Left hindlimb (tissue), 1 donor: ENCODE data around the gene SSTR4.

Source experiments
- DNase-seq: peaks from one replicate; pipeline ENCODE4 v3.0.0-alpha.2; 2018

Gene SSTR4

GRCh38 chr20:23046431-23046830 lies 11.3 kb downstream of the SSTR4 start:
- no peak for DNase-seq

DNA sequence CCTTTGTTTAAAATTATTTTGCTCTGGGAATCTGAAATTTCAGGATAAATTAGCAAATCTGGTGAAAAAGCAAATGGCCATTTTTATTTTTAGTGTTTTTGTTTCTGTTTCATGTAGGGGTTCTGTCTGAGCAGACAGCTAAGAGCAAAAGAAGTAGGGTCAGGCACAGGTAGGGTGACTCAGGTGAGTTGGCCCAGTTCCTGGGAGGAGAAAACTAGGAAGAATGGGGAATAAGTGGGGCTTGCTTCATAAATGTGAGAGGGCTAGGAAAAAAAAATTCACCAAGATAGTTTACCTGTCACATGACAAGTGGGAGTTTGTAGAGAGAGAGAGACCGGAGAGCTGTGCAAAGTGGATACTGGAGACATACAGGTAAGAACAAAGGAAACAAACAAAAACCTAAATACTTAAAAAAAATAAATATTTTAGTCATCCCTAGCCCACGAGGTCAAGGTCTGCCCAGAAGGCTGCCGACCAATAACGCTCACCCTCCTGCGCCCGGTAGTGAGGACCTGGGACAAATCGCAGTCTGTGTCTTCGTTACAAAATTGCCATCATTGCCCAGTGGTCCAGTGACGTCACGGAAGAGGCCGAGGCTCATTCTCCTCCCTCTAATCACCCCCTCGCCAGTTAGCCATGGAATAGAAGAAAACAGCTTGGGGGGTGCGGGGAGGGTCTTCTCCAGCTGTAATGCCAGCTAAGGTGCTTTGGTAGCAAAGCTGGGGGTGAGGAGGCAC lies 12.1 kb downstream of the SSTR4 start:
- no peak for DNase-seq

DNA sequence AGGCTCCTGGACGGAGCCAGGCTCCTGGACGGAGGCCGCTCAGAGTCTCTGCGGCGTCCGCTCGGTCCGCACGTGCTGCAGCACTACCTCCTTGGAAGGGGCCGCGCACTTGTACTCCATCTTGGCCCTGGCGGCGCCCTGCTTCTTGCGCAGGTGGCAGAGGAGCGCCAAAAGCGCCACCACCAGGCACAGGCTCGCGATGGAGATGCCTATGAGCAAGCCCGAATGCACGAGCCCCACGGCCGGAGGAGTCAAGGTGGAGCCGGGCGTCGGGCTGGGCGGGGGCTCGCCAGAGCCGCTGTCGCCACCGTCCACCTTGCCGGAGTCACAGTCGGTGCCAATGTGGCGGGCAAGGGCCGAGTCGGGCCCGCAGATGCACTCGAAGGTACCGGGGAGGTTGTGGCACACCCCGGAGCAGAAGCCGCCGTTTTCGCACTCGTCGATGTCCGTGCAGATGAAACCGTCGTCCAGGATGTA lies 12.7 kb downstream of the SSTR4 start:
- no peak for DNase-seq

GRCh38 chr20:23048283-23049200 lies 13.4 kb downstream of the SSTR4 start:
- DNase-seq, result peak; percentile 51

DNA sequence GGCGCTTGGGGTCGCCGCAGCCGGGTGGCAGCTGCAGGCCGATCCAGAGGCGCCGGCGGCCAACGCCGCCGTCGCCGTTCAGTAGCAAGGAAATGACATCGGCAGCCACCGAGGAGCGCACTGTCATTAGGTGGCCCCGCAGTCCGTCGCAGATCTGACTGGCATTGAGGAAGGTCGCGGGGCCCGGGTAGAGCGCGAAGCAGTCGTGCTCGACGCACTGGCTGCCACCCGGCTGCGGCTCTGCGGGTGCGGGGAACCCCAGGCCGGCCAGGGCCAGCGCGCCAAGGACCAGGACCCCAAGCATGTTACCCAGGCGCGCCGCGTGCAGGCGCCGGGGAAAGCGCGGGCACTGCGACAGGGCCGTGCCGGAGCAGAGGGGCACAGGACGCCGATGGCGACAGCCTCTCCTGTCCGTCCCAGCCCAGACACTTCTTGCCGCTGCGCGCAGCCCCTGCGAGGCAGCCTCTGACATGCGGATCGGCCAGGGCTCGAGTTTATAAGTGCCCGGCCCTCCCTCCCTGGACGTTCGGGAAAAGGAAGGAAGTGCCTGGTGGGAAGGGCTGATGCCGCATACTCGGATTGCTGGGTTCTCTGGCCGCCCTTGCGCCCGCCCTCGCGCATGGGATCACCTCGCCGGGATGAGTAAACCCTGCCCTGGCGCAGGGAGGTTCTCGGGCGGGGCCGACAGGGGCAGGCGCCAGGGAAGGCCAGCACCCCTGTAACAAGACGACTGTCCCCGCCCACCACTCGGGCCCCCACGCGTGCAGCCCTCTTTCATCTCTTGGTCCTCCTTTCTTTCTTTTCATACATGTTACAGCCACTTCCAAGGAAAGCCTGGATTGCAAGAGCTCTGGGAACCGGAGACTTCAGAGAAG lies 14.3 kb downstream of the SSTR4 start, which contains the start of gene THBD:
THBD (minus strand) TSS at position 472 of the 875 bp plus-strand sequence; CDS start at position 304, 168 bp downstream.
- peak; percentile 76 for DNase-seq

- DNase-seq, result peak; percentile 57
Observed at GRCh38 chr20:23050076-23050838, 15.1 kb downstream of the SSTR4 start.

- DNase-seq, result peak; percentile 83
Observed at GRCh38 chr20:23050847-23051627, 15.9 kb downstream of the SSTR4 start.

- DNase-seq, result no peak
Observed at GRCh38 chr20:23052904-23053303, 17.8 kb downstream of the SSTR4 start.

DNA sequence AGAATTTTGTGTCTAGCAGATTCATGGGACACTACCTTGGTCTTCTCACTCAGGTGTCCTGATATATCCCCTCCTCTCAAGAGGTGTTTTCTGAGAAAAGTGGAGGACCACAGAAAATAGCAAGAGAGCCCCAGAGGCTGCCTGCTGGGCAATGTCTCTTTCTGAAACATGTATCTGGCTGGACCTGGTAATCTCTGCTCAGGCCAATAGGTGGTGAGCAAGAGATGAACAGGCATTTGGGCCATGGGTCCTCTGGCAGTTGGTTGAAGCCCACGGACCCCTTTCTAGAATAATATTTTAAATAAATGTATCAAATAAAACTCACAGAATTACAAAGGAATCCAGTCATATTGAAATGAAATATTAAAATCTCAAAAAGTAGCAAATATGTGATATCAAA lies 23.1 kb downstream of the SSTR4 start:
- no peak for DNase-seq

DNA sequence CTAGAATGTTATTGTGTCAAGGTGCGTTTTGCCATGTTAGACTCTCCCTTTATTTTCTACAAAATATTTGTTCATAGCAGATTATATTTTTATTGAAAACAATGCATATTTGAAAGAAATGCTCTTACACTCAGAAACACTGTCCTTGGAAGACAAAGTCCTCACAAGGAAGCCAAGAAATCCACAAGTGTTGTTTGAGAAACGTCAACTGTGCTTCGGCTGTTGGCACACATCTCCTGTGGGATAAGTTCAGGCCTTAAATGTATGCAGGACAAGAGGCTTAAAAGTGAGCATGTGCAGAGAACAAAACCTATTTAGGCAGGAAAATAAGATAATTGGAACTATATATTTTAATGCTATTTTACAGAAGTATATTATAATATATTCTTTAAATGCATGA lies 23.9 kb downstream of the SSTR4 start:
- no peak for DNase-seq

- DNase-seq, result no peak
Observed at GRCh38 chr20:23059846-23060245, 24.7 kb downstream of the SSTR4 start.

GRCh38 chr20:23060629-23061028 lies 25.5 kb downstream of the SSTR4 start:
- DNase-seq, result no peak

DNA sequence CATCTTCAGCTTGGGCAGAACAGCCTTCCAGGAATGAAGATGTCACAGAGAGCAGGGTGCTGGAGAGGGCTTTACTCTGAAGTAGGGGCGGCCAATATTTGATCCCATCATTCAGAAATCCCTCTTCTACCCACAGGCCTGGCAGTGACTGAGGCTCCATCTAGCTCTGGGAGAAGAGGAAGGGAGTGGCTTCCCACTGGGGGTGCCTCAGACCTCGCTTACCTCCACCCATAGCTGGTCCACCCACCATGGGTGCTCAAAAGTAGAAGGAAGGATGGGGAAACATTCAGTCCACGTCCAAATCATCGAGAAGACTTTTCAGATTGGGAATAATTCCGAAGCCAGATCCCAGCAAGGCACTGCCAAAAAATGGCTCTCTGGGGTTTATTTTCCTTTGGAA lies 26.1 kb downstream of the SSTR4 start:
- DNase-seq, result no peak

DNA sequence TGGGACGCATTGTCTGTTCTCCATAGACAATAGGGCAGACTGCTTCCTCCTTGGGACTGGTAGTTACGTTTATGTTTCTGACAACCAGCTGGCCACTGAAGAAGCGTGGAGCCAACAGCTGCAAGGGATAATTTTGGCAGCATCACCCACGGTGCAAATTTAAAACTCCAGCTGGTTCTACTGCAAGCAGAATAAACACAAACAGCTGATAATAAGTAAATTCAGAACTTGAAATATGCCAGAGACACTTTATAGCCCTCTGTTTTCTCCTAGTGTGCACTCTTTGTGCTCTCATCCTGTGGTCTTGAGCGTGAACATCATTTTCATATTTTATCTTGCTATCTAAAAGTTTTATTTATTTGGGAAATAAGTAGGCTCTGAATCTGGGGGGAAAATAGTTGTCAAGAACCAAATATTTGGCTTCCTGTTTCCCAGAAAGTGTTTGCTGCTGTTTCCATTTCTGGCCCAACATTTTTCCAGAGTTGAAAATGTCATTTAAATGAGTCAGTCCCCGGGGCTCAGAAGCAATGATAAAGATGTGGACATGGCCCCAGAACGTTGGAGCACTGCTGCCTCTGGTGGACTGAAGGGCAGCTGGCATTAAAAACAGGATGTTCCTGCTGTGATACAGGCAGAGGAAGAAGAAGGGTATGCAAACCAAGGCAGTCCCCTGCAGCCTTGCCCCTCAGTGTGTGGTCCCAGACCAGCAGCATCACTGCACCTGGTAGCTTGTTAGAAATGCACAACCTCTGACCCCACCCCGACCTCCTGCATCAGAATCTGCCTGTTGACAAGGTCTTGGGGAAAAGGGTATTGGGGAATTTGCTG lies 26.8 kb downstream of the SSTR4 start:
- DNase-seq, result peak; percentile 63

- DNase-seq, result no peak
Observed at GRCh38 chr20:23062632-23063031, 27.5 kb downstream of the SSTR4 start.

- no peak for DNase-seq
Observed at GRCh38 chr20:23063168-23063567, 28.1 kb downstream of the SSTR4 start.

GRCh38 chr20:23063581-23063980 lies 28.5 kb downstream of the SSTR4 start:
- DNase-seq, result no peak

DNA sequence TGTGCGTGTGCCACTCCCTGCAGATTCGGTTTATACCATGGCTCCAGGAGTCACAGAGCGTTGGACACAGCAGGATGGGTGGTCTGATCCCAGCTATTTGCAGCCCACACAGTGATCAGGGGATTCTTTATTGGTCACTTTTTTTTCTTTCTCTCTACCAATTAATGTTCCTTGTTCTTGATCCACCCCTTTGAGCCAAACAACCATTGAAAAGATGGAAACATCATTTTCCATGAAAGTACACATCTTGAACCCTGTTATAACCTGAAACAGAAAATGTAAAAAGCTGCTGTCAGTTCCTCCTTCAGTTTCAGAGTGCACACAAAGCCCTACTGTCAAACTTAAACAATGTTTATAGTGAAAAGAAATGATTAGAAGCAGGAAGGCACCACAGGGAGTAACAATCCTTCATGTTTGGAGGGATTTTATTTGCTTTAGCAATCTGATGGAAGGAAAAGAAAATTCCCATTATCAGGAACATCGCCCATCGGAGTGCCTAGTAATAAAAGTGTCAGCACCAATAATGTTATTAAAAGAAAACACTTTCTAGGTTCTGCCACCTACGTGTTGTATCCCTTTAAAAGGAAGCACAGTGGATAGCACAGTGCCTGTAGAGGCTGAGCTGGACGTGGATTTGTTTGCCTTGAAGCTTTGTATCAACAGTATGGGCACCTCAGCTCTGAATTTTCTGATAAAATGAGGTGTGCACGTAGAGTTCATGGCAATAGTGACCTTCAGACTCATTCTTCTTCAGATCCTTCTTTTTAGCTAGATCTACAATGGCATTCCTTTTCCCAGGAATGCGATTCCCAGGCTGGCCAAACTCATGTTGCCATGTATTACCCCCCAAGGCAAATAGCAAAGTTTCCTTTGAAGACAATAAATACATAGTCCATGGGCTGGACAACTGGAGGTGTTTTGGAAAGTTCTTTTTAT lies 30.4 kb downstream of the SSTR4 start:
- no peak for DNase-seq

- DNase-seq, result no peak
Observed at GRCh38 chr20:23066772-23067171, 31.7 kb downstream of the SSTR4 start.
